HepG2 (cell line): Measurements from ENCODE around the gene DDIAS. TPM values are rescaled to one million over a fixed set of nuclear protein-coding genes. Genes with fewer than 3 reads are reported as not detected.
A peak's percentile ranks its signal among the peaks of the same experiment; 100 is the strongest.

Experiments used
- ATAC-seq: fragments of 200-7000 bp; cut with Tn5 transposase; 3 replicates; pipeline ENCODE4 v1.9.1; 2020; ENCODE audit warnings: mild to moderate bottlenecking, moderate library complexity
- BruUV-seq: library from RNA; stranded (reverse); fragments of 400-500 nt; replicated peaks from 2 replicates; lab custom pipeline; 2021; lab: Mats Ljungman, UMichigan
- CTCF ChIA-PET: fragments of 300-600 bp; formaldehyde crosslinking; extraction: SDS; loops from one replicate; lab custom pipeline; 2021; ENCODE audit warnings: low total read pairs, inconsistent platforms, low intra/inter-chr PET ratio; lab: Yijun Ruan, JAX
- POLR2A ChIA-PET: fragments of 350-600 bp; sonication (Branson Sonifier 250); formaldehyde crosslinking; loops from one replicate; lab custom pipeline; 2020; ENCODE audit warnings: antibody characterized with exemption, inconsistent platforms; lab: Yijun Ruan, JAX
- DNase-seq: peaks from one replicate; pipeline ENCODE4 v3.0.0-alpha.2; 2015; ENCODE audit warnings: low spot score
- FAIRE-seq: peaks from 3 replicates; lab custom pipeline; 2011; peaks lifted over from hg19 to GRCh38; lab: Jason Lieb, UNC
- H2AFZ ChIP-seq: one replicate; pipeline ENCODE4 v1.6.1; 2011; ENCODE audit warnings: low read length, inconsistent platforms
- H3K27ac ChIP-seq: fragments of 300-600 bp; 3 replicates; pipeline ENCODE4 v1.8.0; 2011; ENCODE audit warnings: mixed run types, mild to moderate bottlenecking, mixed read lengths, low read length, inconsistent platforms; ENCODE audit not compliant: insufficient read depth; ENCODE audit errors: extremely low read length
- H3K27me3 ChIP-seq, 2 experiments: fragments of 200-600 bp in 1 of 2; 2 replicates in 1 of 2; 3 replicates in 1 of 2; pipeline versions ENCODE4 v1.6.0 to v1.8.0; 2011; ENCODE audit warnings: low read length in 2 of 2, mild to moderate bottlenecking in 2 of 2, moderate library complexity in 2 of 2, inconsistent platforms in 1 of 2; ENCODE audit not compliant: insufficient read depth in 2 of 2, control insufficient read depth in 1 of 2
- H3K36me3 ChIP-seq, 2 experiments: fragments of 200-600 bp in 1 of 2; replicated peaks in 1 of 2; 2 replicates in 1 of 2; 3 replicates in 1 of 2; pipeline versions ENCODE4 v1.5.1 to v1.8.0; 2011; ENCODE audit warnings: low read length in 2 of 2, inconsistent platforms in 1 of 2; ENCODE audit not compliant: insufficient read depth in 2 of 2, control insufficient read depth in 1 of 2
- H3K4me1 ChIP-seq: 2 replicates; pipeline ENCODE4 v1.5.1; 2012; ENCODE audit warnings: low read length, inconsistent platforms; ENCODE audit not compliant: insufficient read depth
- H3K4me2 ChIP-seq: 2 replicates; pipeline ENCODE4 v1.6.0; 2011; ENCODE audit warnings: low read depth, low read length, inconsistent platforms
- H3K4me3 ChIP-seq, 3 experiments: fragments of 200-600 bp in 1 of 3; sonication (generic), shearing (Covaris generic) in 1 of 3; replicated peaks in 1 of 3; 2 replicates each; pipeline ENCODE4 v1.5.1; 2011 to 2016; ENCODE audit warnings: low read length in 3 of 3, inconsistent platforms in 2 of 3, low read depth in 2 of 3, mild to moderate bottlenecking in 2 of 3, control low read depth in 1 of 3, mixed read lengths in 1 of 3; ENCODE audit not compliant: insufficient read depth in 1 of 3
- H3K79me2 ChIP-seq: one replicate; pipeline ENCODE4 v1.6.1; 2011; ENCODE audit warnings: low read length, inconsistent platforms; ENCODE audit not compliant: insufficient read depth
- H3K9ac ChIP-seq: 2 replicates; pipeline ENCODE4 v1.6.0; 2011; ENCODE audit warnings: mild to moderate bottlenecking, low read depth, low read length, inconsistent platforms; ENCODE audit not compliant: insufficient read depth
- H3K9me3 ChIP-seq: 2 replicates; pipeline ENCODE4 v1.5.1; 2012; ENCODE audit warnings: mild to moderate bottlenecking, low read length
- H4K20me1 ChIP-seq: 2 replicates; pipeline ENCODE4 v1.6.0; 2011; ENCODE audit warnings: inconsistent platforms, mild to moderate bottlenecking, low read length, moderate library complexity; ENCODE audit not compliant: insufficient read depth
- CC2D1A ChIP-seq: sonication (generic); formaldehyde crosslinking; IDR thresholded peaks from 2 replicates; pipeline ENCODE4 v1.8.1; 2023; ENCODE audit warnings: mild to moderate bottlenecking, missing genetic modification reagents
- FOSL2 ChIP-seq: sonication (generic); formaldehyde crosslinking; IDR thresholded peaks from 2 replicates; pipeline ENCODE4 v1.4.0; 2020; ENCODE audit warnings: missing genetic modification reagents
- MEF2D ChIP-seq: sonication (generic); formaldehyde crosslinking; IDR thresholded peaks from 2 replicates; pipeline ENCODE4 v1.5.1; 2020; ENCODE audit warnings: mild to moderate bottlenecking, missing genetic modification reagents
- RAD51 ChIP-seq: fragments of 450-650 bp; IDR thresholded peaks from 2 replicates; pipeline ENCODE4 v1.6.1; 2016; ENCODE audit warnings: borderline replicate concordance
- TSC22D2 ChIP-seq: sonication (generic); formaldehyde crosslinking; IDR thresholded peaks from 2 replicates; pipeline ENCODE4 v1.5.1; 2020; ENCODE audit warnings: missing genetic modification reagents, mild to moderate bottlenecking, borderline replicate concordance
- U2AF1 ChIP-seq: fragments of 200-400 bp; formaldehyde crosslinking; optimal IDR thresholded peaks from 2 replicates; pipeline ENCODE3; 2017; ENCODE audit warnings: mild to moderate bottlenecking, low read depth, low read length
- ZBTB1 ChIP-seq: sonication (generic); formaldehyde crosslinking; IDR thresholded peaks from 2 replicates; pipeline ENCODE4 v1.4.0; 2020; ENCODE audit warnings: missing genetic modification reagents, borderline replicate concordance
- ZNF839 ChIP-seq: sonication (generic); formaldehyde crosslinking; IDR thresholded peaks from 2 replicates; pipeline ENCODE4 v1.4.0; 2020; ENCODE audit warnings: missing genetic modification reagents, mild to moderate bottlenecking, borderline replicate concordance
- WGBS: methylation state at CpG from one replicate; pipeline ENCODE4 v1.1.6; 2017; ENCODE audit warnings: low lambda C conversion rate; 5-methylcytosine and 5-hydroxymethylcytosine counted together
- in situ Hi-C: cut with HindIII; loops from 2 replicates; pipeline ENCODE4 v1.10.0; 2017; ENCODE audit warnings: low pct_unique_long_range_greater_than_20kb; ENCODE audit not compliant: extremely low pct_ligation_motif_present
- intact Hi-C: fragments of 100-400 bp; cut with micrococcal nuclease; formaldehyde crosslinking; loops from one replicate; pipeline ENCODE4 v1.10.0; 2022; ENCODE audit not compliant: unreplicated experiment
- polyA plus RNA-seq, 8 experiments: library from polyadenylated mRNA; depleted of rRNA in 3 of 8; stranded (reverse) in 7 of 8; unstranded in 1 of 8; fragments of >200 nt; fragmentation: Illumina TruSeq in 4 of 8; extraction: Trizol in 4 of 8; gene quantifications; 2 replicates each; pipeline versions ENCODE4 v1.2.1 to v1.2.3, GENCODE V29; 2011 to 2016; ENCODE audit warnings: low read depth in 4 of 8, missing spikeins in 1 of 8, mixed read lengths in 1 of 8; ENCODE audit not compliant: insufficient read depth in 1 of 8
- total RNA-seq, 5 experiments: library from RNA; depleted of rRNA; stranded (reverse); fragments of >200 nt; fragmentation: Illumina TruSeq; extraction: Trizol; gene quantifications; 2 replicates each; pipeline ENCODE4 v1.2.3, GENCODE V29; 2016; ENCODE audit warnings: low read depth in 1 of 5
- TF ChIP-seq, protein P1 (sequence below): sonication (generic); formaldehyde crosslinking; IDR thresholded peaks from 2 replicates; pipeline ENCODE4 v1.5.0; 2020; ENCODE audit warnings: missing genetic modification reagents
- TF ChIP-seq, protein P2 (sequence below): sonication (generic); formaldehyde crosslinking; IDR thresholded peaks from 2 replicates; pipeline ENCODE4 v1.4.0; 2020; ENCODE audit warnings: mild to moderate bottlenecking, missing genetic modification reagents

Gene DDIAS
- total and polyA plus RNA-seq, 2 of the 13 experiments (the other 11 are each of a cell fraction or from before 2014, with no cell fraction given): 3.5 to 13.0 TPM

- in situ Hi-C loops (no loop called here), intact Hi-C loops (no loop called here)
- Histone ChIP-seq H3K4me1 (peaks cover 30% of the 10 kb centered on the region), H3K9me3 (no peaks in the 10 kb centered on the region), H3K79me2 (peaks cover 44% of the 10 kb centered on the region), H3K4me3 (peak overlapping the region; percentile 87 to 96 (median 94)), H2AFZ (no peak overlapping the region), H3K36me3 (no peaks in the 10 kb centered on the region), H3K9ac (peak overlapping the region; percentile 88; the same call in 1 of the 2 replicates), H3K27ac (peak overlapping the region; percentile 82), H3K4me2 (peak overlapping the region; percentile 100), H3K27me3 (no peaks in the 10 kb centered on the region; a peak in 1 of 5 replicates), H4K20me1 (no peaks in the 10 kb centered on the region)
- TF ChIP-seq MEF2D (CRISPR knock-in tag): no peak
- TF ChIP-seq, protein P1, sequence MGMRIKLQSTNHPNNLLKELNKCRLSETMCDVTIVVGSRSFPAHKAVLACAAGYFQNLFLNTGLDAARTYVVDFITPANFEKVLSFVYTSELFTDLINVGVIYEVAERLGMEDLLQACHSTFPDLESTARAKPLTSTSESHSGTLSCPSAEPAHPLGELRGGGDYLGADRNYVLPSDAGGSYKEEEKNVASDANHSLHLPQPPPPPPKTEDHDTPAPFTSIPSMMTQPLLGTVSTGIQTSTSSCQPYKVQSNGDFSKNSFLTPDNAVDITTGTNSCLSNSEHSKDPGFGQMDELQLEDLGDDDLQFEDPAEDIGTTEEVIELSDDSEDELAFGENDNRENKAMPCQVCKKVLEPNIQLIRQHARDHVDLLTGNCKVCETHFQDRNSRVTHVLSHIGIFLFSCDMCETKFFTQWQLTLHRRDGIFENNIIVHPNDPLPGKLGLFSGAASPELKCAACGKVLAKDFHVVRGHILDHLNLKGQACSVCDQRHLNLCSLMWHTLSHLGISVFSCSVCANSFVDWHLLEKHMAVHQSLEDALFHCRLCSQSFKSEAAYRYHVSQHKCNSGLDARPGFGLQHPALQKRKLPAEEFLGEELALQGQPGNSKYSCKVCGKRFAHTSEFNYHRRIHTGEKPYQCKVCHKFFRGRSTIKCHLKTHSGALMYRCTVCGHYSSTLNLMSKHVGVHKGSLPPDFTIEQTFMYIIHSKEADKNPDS (CRISPR knock-in tag): 0 out of 2 replicates have a peak, but pooled peaks have one; percentile 29
- DNase-seq (peak; percentile 8), ATAC-seq (no peak), FAIRE-seq (peak; percentile 49)
- 28% methylated on average over 3 of the region's 3 CpGs for WGBS
- ChIA-PET CTCF (no interaction called here), POLR2A (interaction anchor here (1.8 kb wide), 1 partner anchor 49 kb away, joined by 5 read pairs; no protein-coding TSS in a partner anchor)
- BruUV-seq: no TSS peak
These were observed 2.2 kb upstream of the DDIAS start for GRCh38 chr11:82899186-82899820.

GRCh38 chr11:82899957-82900276 lies 1.6 kb upstream of the DDIAS start:
- TSS peak; percentile 62 for BruUV-seq
- ChIA-PET POLR2A (interaction anchor here (0.7 to 2.1 kb wide), 13 partner anchors 12 to 385 kb away, joined by 3 to 27 read pairs (median 4); partner anchors contain the start of genes ANKRD42, CCDC90B, PCF11 and RAB30), CTCF (no interaction called here)
- no peaks in the 10 kb centered on the region; a peak in 1 of 5 replicates for H3K27me3 ChIP-seq
- WGBS: 0% methylated on average over 11 of the region's 11 CpGs
- H4K20me1 ChIP-seq: no peaks in the 10 kb centered on the region
- no peak for DNase-seq
- FAIRE-seq: no peak
- peak; percentile 30 for ATAC-seq
- H3K4me3 ChIP-seq: peak overlapping the region; percentile 87 to 96 (median 94)
- H3K9me3 ChIP-seq: no peaks in the 10 kb centered on the region
- H3K79me2 ChIP-seq: peaks cover 47% of the 10 kb centered on the region
- intact Hi-C loops: loop anchor here (1.0 to 10.0 kb wide), 4 partner anchors 33 to 385 kb away; partner anchors contain the start of gene CCDC90B
- no peak overlapping the region for H2AFZ ChIP-seq
- peak overlapping the region; percentile 100 for H3K4me2 ChIP-seq
- in situ Hi-C loops: loop anchor here (5.0 to 10.0 kb wide), 4 partner anchors 172 to 355 kb away; partner anchors contain the start of gene RAB30
- H3K27ac ChIP-seq: peak overlapping the region; percentile 82
- H3K36me3 ChIP-seq: no peaks in the 10 kb centered on the region
- peak overlapping the region; percentile 88 for H3K9ac ChIP-seq
- peaks cover 32% of the 10 kb centered on the region for H3K4me1 ChIP-seq
- no peak for TF ChIP-seq ZBTB1 (CRISPR knock-in tag)
- no peak for TF ChIP-seq ZNF839
- TF ChIP-seq FOSL2: no peak
- TF ChIP-seq, protein P2, sequence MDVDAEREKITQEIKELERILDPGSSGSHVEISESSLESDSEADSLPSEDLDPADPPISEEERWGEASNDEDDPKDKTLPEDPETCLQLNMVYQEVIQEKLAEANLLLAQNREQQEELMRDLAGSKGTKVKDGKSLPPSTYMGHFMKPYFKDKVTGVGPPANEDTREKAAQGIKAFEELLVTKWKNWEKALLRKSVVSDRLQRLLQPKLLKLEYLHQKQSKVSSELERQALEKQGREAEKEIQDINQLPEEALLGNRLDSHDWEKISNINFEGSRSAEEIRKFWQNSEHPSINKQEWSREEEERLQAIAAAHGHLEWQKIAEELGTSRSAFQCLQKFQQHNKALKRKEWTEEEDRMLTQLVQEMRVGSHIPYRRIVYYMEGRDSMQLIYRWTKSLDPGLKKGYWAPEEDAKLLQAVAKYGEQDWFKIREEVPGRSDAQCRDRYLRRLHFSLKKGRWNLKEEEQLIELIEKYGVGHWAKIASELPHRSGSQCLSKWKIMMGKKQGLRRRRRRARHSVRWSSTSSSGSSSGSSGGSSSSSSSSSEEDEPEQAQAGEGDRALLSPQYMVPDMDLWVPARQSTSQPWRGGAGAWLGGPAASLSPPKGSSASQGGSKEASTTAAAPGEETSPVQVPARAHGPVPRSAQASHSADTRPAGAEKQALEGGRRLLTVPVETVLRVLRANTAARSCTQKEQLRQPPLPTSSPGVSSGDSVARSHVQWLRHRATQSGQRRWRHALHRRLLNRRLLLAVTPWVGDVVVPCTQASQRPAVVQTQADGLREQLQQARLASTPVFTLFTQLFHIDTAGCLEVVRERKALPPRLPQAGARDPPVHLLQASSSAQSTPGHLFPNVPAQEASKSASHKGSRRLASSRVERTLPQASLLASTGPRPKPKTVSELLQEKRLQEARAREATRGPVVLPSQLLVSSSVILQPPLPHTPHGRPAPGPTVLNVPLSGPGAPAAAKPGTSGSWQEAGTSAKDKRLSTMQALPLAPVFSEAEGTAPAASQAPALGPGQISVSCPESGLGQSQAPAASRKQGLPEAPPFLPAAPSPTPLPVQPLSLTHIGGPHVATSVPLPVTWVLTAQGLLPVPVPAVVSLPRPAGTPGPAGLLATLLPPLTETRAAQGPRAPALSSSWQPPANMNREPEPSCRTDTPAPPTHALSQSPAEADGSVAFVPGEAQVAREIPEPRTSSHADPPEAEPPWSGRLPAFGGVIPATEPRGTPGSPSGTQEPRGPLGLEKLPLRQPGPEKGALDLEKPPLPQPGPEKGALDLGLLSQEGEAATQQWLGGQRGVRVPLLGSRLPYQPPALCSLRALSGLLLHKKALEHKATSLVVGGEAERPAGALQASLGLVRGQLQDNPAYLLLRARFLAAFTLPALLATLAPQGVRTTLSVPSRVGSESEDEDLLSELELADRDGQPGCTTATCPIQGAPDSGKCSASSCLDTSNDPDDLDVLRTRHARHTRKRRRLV (CRISPR knock-in tag): no peak
- 0 out of 2 replicates have a peak, but pooled peaks have one; percentile 57 for TF ChIP-seq CC2D1A
- no peak for TF ChIP-seq RAD51
- peak; percentile 67 for TF ChIP-seq U2AF1
- no peak for TF ChIP-seq TSC22D2 (CRISPR knock-in tag)
